HG02943 (cell line): ENCODE measurements around the gene LRRC63.
"Not testable (repeated sequence)": the region's sequence is repeated elsewhere in the genome, so short reads cannot be mapped to it uniquely, and the experiment has no call there.

Experiments
- ATAC-seq: cut with Tn5 transposase; IDR thresholded peaks from one replicate; pipeline ENCODE4 v1.9.1; 2021; ENCODE audit warnings: mild to moderate bottlenecking, low read depth, moderate library complexity; ENCODE audit not compliant: unreplicated experiment

Gene LRRC63

GRCh38 chr13:46179969-46180763, 31.6 kb upstream of the LRRC63 start:
- ATAC-seq: no peak

GRCh38 chr13:46181377-46181839, 30.3 kb upstream of the LRRC63 start:
- ATAC-seq: no peak

GRCh38 chr13:46181840-46182490, 29.8 kb upstream of the LRRC63 start, which contains the start of gene LCP1:
Gene LCP1, minus strand, starts transcription at chr13:46182177. Its CDS starts 22,515 bp downstream, at chr13:46159662.
- ATAC-seq: peak; percentile 63

GRCh38 chr13:46182491-46182877, 29.2 kb upstream of the LRRC63 start:
- peak; percentile 6 for ATAC-seq

GRCh38 chr13:46183018-46183946, 28.4 kb upstream of the LRRC63 start:
- no peak for ATAC-seq

- ATAC-seq: peak; percentile 38
Measured at GRCh38 chr13:46184277-46184699, 27.4 kb upstream of the LRRC63 start.

- ATAC-seq: no peak
Measured at GRCh38 chr13:46185634-46186033, 26.1 kb upstream of the LRRC63 start.

GRCh38 chr13:46192412-46192811, 19.3 kb upstream of the LRRC63 start:
- no peak for ATAC-seq

- no peak for ATAC-seq
Measured at GRCh38 chr13:46195016-46195415, 16.7 kb upstream of the LRRC63 start.

- ATAC-seq: no peak
Measured at GRCh38 chr13:46197299-46198048, 14.3 kb upstream of the LRRC63 start.

- no peak for ATAC-seq
Measured at GRCh38 chr13:46198696-46199193, 13.0 kb upstream of the LRRC63 start.

GRCh38 chr13:46202188-46202795, 9.4 kb upstream of the LRRC63 start:
- ATAC-seq: no peak

GRCh38 chr13:46202966-46203365, 8.8 kb upstream of the LRRC63 start:
- ATAC-seq: no peak

- no peak for ATAC-seq
Measured at GRCh38 chr13:46206143-46206542, 5.6 kb upstream of the LRRC63 start.

GRCh38 chr13:46207828-46208227, 3.9 kb upstream of the LRRC63 start:
- ATAC-seq: no peak

GRCh38 chr13:46210362-46211083, 1.2 kb upstream of the LRRC63 start:
- ATAC-seq: no peak

GRCh38 chr13:46211116-46211482, 629 bp upstream of the LRRC63 start:
- ATAC-seq: no peak

GRCh38 chr13:46213242-46213641, 1.5 kb downstream of the LRRC63 start:
- no peak for ATAC-seq

GRCh38 chr13:46214741-46215140, 3.0 kb downstream of the LRRC63 start:
- ATAC-seq: not testable (repeated sequence)
